K562 (cell line): ENCODE data around the gene DENND6A. TPM values are rescaled to one million over a fixed set of nuclear protein-coding genes. Genes with fewer than 3 reads are reported as not detected.

Source experiments
- ATAC-seq: fragments of 200-7000 bp; cut with Tn5 transposase; 3 replicates; pipeline ENCODE4 v1.9.1; 2020; ENCODE audit warnings: moderate library complexity
- BruUV-seq: library from RNA; stranded (reverse); fragments of 400-500 nt; replicated peaks from 2 replicates; lab custom pipeline; 2021; lab: Mats Ljungman, UMichigan
- CTCF ChIA-PET: fragments of 300-600 bp; formaldehyde crosslinking; extraction: SDS; loops from one replicate; lab custom pipeline; 2021; ENCODE audit warnings: low intra/inter-chr PET ratio; lab: Yijun Ruan, JAX
- POLR2A ChIA-PET: fragments of 300-600, 350-650 bp; sonication (Branson Sonifier 250); formaldehyde crosslinking; extraction: SDS; loops from one replicate; lab custom pipeline; 2021; ENCODE audit warnings: antibody characterized with exemption, inconsistent platforms; lab: Yijun Ruan, JAX
- DNase-seq, 4 experiments: peaks; one replicate each; pipeline versions ENCODE4 v3.0.0 to v3.0.0-alpha.2; 2011 to 2018; ENCODE audit warnings: low spot score in 3 of 4, mixed read lengths in 3 of 4; ENCODE audit errors: extremely low read depth in 1 of 4
- FAIRE-seq: peaks from 2 replicates; lab custom pipeline; 2011; peaks lifted over from hg19 to GRCh38; lab: Jason Lieb, UNC
- H2AFZ ChIP-seq: 2 replicates; pipeline ENCODE4 v1.6.0; 2011; ENCODE audit warnings: low read depth, low read length, control low read depth, inconsistent platforms
- H3K27ac ChIP-seq: fragments of 200-600 bp; 3 replicates; pipeline ENCODE4 v1.8.0; 2011; ENCODE audit warnings: low read depth, mild to moderate bottlenecking, control low read depth, inconsistent platforms, low read length, moderate library complexity, mixed read lengths; ENCODE audit errors: extremely low read depth
- H3K27me3 ChIP-seq, 2 experiments: fragments of 300-600 bp in 1 of 2; 2 replicates in 1 of 2; 3 replicates in 1 of 2; pipeline versions ENCODE4 v1.6.0 to v1.8.0; 2011; ENCODE audit warnings: inconsistent platforms in 2 of 2, low read length in 2 of 2, mild to moderate bottlenecking in 1 of 2, mixed read lengths in 1 of 2, moderate library complexity in 1 of 2; ENCODE audit not compliant: control insufficient read depth in 2 of 2, insufficient read depth in 2 of 2
- H3K36me3 ChIP-seq: fragments of 300-600 bp; 3 replicates; pipeline ENCODE4 v1.8.0; 2011; ENCODE audit warnings: mild to moderate bottlenecking, low read length, inconsistent platforms; ENCODE audit not compliant: control insufficient read depth, insufficient read depth
- H3K4me1 ChIP-seq, 2 experiments: fragments of 200-600 bp in 1 of 2; replicated peaks in 1 of 2; 2 replicates in 1 of 2; 3 replicates in 1 of 2; pipeline versions ENCODE4 v1.5.1 to v1.8.0; 2011; ENCODE audit warnings: inconsistent platforms in 2 of 2, low read length in 2 of 2, mild to moderate bottlenecking in 1 of 2, mixed read lengths in 1 of 2, moderate library complexity in 1 of 2; ENCODE audit not compliant: control insufficient read depth in 2 of 2, insufficient read depth in 2 of 2
- H3K4me2 ChIP-seq: 2 replicates; pipeline ENCODE4 v1.6.1; 2011; ENCODE audit warnings: low read length, control low read depth, inconsistent platforms, mixed read lengths; ENCODE audit not compliant: insufficient read depth
- H3K4me3 ChIP-seq: fragments of 200-600 bp; sonication (generic), shearing (Covaris generic); 2 replicates; pipeline ENCODE4 v1.5.1; 2016; ENCODE audit warnings: control low read depth, inconsistent platforms
- H3K79me2 ChIP-seq: fragments of 200-600 bp; 3 replicates; pipeline ENCODE4 v1.8.0; 2011; ENCODE audit warnings: low read length, inconsistent platforms; ENCODE audit not compliant: control insufficient read depth, insufficient read depth
- H3K9ac ChIP-seq, 2 experiments: 2 replicates each; pipeline versions ENCODE4 v1.6.0 to v1.6.1; 2011; ENCODE audit warnings: low read depth in 2 of 2, low read length in 2 of 2, control low read depth in 1 of 2, inconsistent platforms in 1 of 2, mild to moderate bottlenecking in 1 of 2, mixed read lengths in 1 of 2; ENCODE audit not compliant: insufficient read depth in 1 of 2
- H3K9me1 ChIP-seq: one replicate; pipeline ENCODE4 v1.6.0; 2011; ENCODE audit warnings: inconsistent platforms, mild to moderate bottlenecking, low read length, moderate library complexity; ENCODE audit not compliant: control insufficient read depth, insufficient read depth
- H3K9me3 ChIP-seq: replicated peaks from 2 replicates; pipeline ENCODE4 v1.5.1; 2011; ENCODE audit warnings: low read depth, low read length, inconsistent platforms; ENCODE audit not compliant: control insufficient read depth, insufficient read depth
- H4K20me1 ChIP-seq: replicated peaks from 2 replicates; pipeline ENCODE4 v1.6.1; 2011; ENCODE audit warnings: low read length, inconsistent platforms, mixed read lengths; ENCODE audit not compliant: control insufficient read depth, insufficient read depth
- CC2D1A ChIP-seq: fragments of 450-650 bp; IDR thresholded peaks from 2 replicates; pipeline ENCODE4 v1.6.1; 2017; ENCODE audit warnings: mild to moderate bottlenecking
- CHD1 ChIP-seq: fragments of 200-600 bp; sonication (generic); IDR thresholded peaks from one replicate; pipeline ENCODE4 v1.6.1; 2012; ENCODE audit warnings: mild to moderate bottlenecking, moderate library complexity, low read length, inconsistent platforms
- GTF2A2 ChIP-seq: IDR thresholded peaks from 2 replicates; pipeline ENCODE4 v1.6.1; 2016; ENCODE audit warnings: mild to moderate bottlenecking, missing genetic modification characterization, missing compliant biosample characterization
- KDM2B ChIP-seq: fragments of 250-450 bp; sonication (Bioruptor Pico); IDR thresholded peaks from 2 replicates; pipeline ENCODE4 v1.8.0; 2021; ENCODE audit warnings: mild to moderate bottlenecking, moderate library complexity
- KLF1 ChIP-seq: fragments of 450-650 bp; IDR thresholded peaks from 2 replicates; pipeline ENCODE4 v1.6.1; 2016; ENCODE audit warnings: missing genetic modification characterization, missing compliant biosample characterization
- KLF6 ChIP-seq: fragments of 250-450 bp; sonication (Bioruptor Pico); IDR thresholded peaks from 2 replicates; pipeline ENCODE4 v1.4.0; 2020; ENCODE audit warnings: mild to moderate bottlenecking, moderate library complexity, borderline replicate concordance
- PHF8 ChIP-seq: fragments of 200-600 bp; sonication (generic); IDR thresholded peaks from 2 replicates; pipeline ENCODE4 v1.6.1; 2012; ENCODE audit warnings: mixed run types, mild to moderate bottlenecking, inconsistent platforms, low read length, moderate library complexity, borderline replicate concordance
- SMARCE1 ChIP-seq: fragments of 450-650 bp; IDR thresholded peaks from 2 replicates; pipeline ENCODE4 v1.7.1; 2016; ENCODE audit warnings: mild to moderate bottlenecking
- SOX6 ChIP-seq: fragments of 450-650 bp; IDR thresholded peaks from 2 replicates; pipeline ENCODE4 v1.6.1; 2014; ENCODE audit warnings: mild to moderate bottlenecking
- SRF ChIP-seq, 2 experiments: fragments of 250-450, 450-650 bp in 1 of 2; sonication (Bioruptor Pico) in 1 of 2; sonication (generic) in 1 of 2; formaldehyde crosslinking; IDR thresholded peaks; 2 replicates each; pipeline versions ENCODE4 v1.5.0 to v1.5.1; 2020 to 2022; ENCODE audit warnings: mild to moderate bottlenecking in 1 of 2, missing genetic modification reagents in 1 of 2
- ZHX1 ChIP-seq: fragments of 150-350 bp; conservative IDR thresholded peaks from 2 replicates; pipeline ENCODE4 v1.6.1; 2014; ENCODE audit warnings: low read length
- ZNF217 ChIP-seq: sonication (generic); formaldehyde crosslinking; IDR thresholded peaks from 2 replicates; pipeline ENCODE4 v1.8.0; 2022; ENCODE audit warnings: mild to moderate bottlenecking, missing genetic modification reagents
- ZNF644 ChIP-seq: fragments of 200-800 bp; sonication (Bioruptor generic); IDR thresholded peaks from 2 replicates; pipeline ENCODE4 v1.6.1; 2016; ENCODE audit warnings: low read depth, missing genetic modification characterization, missing compliant biosample characterization
- WGBS: fragments of 100-300 bp; shearing (Covaris generic); methylation state at CpG from one replicate; pipeline ENCODE4 v1.1.6; 2016; ENCODE audit warnings: low coverage, mixed read lengths; ENCODE audit not compliant: insufficient coverage; ENCODE audit errors: missing lambda C conversion rate; 5-methylcytosine and 5-hydroxymethylcytosine counted together
- in situ Hi-C: fragments of 300-500 bp; cut with MboI; formaldehyde crosslinking; loops from 4 replicates; pipeline ENCODE4 v1.15.0; 2018; ENCODE audit warnings: inconsistent platforms, mixed read lengths
- intact Hi-C: fragments of 100-400 bp; cut with micrococcal nuclease; formaldehyde crosslinking; loops from 2 replicates; pipeline ENCODE4 v1.14.2; 2022
- polyA plus RNA-seq, 8 experiments: library from polyadenylated mRNA; depleted of rRNA in 4 of 8; stranded (reverse) in 5 of 8; unstranded in 3 of 8; fragments of >200 nt; fragmentation: Nextera tagmentation in 2 of 8; fragmentation: Illumina TruSeq in 1 of 8; extraction: Ambion mirVana in 2 of 8; extraction: Trizol in 1 of 8; gene quantifications; 2 replicates each; pipeline versions ENCODE4 v1.2.1 to v1.2.3, GENCODE V29; 2011 to 2014; ENCODE audit warnings: inconsistent platforms in 1 of 8, missing spikeins in 1 of 8
- total RNA-seq, 7 experiments: library from RNA; depleted of rRNA in 6 of 7; stranded (reverse); fragments of >200 nt in 6 of 7; fragmentation: Illumina TruSeq in 2 of 7; extraction: Trizol in 2 of 7; gene quantifications; 2 replicates each; pipeline versions ENCODE4 v1.2.1 to v1.2.3, GENCODE V29; 2011 to 2021; ENCODE audit warnings: low replicate concordance in 1 of 7
- TF ChIP-seq, protein P1 (sequence below): sonication (generic); formaldehyde crosslinking; IDR thresholded peaks from 2 replicates; pipeline ENCODE4 v1.8.1; 2022; ENCODE audit warnings: missing genetic modification reagents

DENND6A gene
- total and polyA plus RNA-seq, 9 of the 15 experiments (the other 6 are each of a cell fraction or from before 2014, with no cell fraction given): 1.5 to 12.7 (median 7.1) TPM

GRCh38 chr3:57688291-57688690 lies 4.6 kb downstream of the DENND6A start (continued):
- TF ChIP-seq GTF2A2 (tag) (no peak), ZNF217 (CRISPR knock-in tag) (no peak), SMARCE1 (no peak), PHF8 (no peak), CC2D1A (no peak), ZHX1 (no peak), SRF (CRISPR knock-in tag; IDR thresholded peaks at IDR 0.05) (no peak)

DNA sequence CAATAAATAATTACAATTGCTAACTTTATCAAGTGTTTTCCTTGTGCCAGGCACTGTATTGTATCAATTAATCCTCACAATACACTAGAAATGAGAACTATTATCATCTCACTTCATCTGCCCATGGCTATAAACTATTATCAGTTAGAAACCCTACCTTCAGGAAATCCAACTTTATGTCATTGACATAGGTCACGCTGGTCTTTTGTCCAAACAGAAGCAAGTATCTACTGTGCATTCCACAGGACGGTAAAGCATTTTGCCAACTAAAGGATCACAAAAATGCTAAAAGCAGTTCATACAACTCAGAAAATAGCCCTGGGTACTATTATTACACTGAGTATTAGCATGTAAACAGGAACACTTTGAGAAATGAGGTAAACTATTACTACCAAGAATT lies 9.6 kb downstream of the DENND6A start:
- intact Hi-C loops: no loop called here
- CTCF ChIA-PET: no interaction called here
- H3K4me2 ChIP-seq: no peak overlapping the region
- no peaks in the 10 kb centered on the region for H3K27me3 ChIP-seq
- POLR2A ChIA-PET: no interaction called here
- in situ Hi-C loops: no loop called here
- DNase-seq: no peak
- ATAC-seq: no peak
- H2AFZ ChIP-seq: no peak overlapping the region
- no peak overlapping the region for H3K9ac ChIP-seq
- H3K27ac ChIP-seq: no peak overlapping the region
- no peak overlapping the region for H3K4me3 ChIP-seq
- TF ChIP-seq KLF6 (CRISPR knock-in tag) (no peak), CHD1 (no peak), KDM2B (CRISPR knock-in tag) (no peak), ZNF644 (tag) (no peak), SMARCE1 (no peak), KLF1 (no peak), SOX6 (no peak)
- TF ChIP-seq, protein P1, sequence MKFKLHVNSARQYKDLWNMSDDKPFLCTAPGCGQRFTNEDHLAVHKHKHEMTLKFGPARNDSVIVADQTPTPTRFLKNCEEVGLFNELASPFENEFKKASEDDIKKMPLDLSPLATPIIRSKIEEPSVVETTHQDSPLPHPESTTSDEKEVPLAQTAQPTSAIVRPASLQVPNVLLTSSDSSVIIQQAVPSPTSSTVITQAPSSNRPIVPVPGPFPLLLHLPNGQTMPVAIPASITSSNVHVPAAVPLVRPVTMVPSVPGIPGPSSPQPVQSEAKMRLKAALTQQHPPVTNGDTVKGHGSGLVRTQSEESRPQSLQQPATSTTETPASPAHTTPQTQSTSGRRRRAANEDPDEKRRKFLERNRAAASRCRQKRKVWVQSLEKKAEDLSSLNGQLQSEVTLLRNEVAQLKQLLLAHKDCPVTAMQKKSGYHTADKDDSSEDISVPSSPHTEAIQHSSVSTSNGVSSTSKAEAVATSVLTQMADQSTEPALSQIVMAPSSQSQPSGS (CRISPR knock-in tag): no peak
- BruUV-seq: no TSS peak
- no peaks in the 10 kb centered on the region for H3K9me3 ChIP-seq
- peaks cover 22% of the 10 kb centered on the region; the same call in 2 of the 3 replicates for H3K79me2 ChIP-seq
- H3K36me3 ChIP-seq: peaks cover 2% of the 10 kb centered on the region; the same call in 1 of the 3 replicates
- FAIRE-seq: no peak
- 83% methylated on average over 2 of the region's 2 CpGs for WGBS
- H3K4me1 ChIP-seq: no peaks in the 10 kb centered on the region
- H3K9me1 ChIP-seq: no peaks in the 10 kb centered on the region
- no peaks in the 10 kb centered on the region for H4K20me1 ChIP-seq
